ENCODE data around the gene F3. TPM values are rescaled to one million over a fixed set of nuclear protein-coding genes. Genes with fewer than 3 reads are reported as not detected.

Gene F3
- total and polyA plus RNA-seq, 2 of the 13 experiments (the other 11 are each of a cell fraction or from before 2014, with no cell fraction given) = 5.8 to 9.0 TPM

DNA sequence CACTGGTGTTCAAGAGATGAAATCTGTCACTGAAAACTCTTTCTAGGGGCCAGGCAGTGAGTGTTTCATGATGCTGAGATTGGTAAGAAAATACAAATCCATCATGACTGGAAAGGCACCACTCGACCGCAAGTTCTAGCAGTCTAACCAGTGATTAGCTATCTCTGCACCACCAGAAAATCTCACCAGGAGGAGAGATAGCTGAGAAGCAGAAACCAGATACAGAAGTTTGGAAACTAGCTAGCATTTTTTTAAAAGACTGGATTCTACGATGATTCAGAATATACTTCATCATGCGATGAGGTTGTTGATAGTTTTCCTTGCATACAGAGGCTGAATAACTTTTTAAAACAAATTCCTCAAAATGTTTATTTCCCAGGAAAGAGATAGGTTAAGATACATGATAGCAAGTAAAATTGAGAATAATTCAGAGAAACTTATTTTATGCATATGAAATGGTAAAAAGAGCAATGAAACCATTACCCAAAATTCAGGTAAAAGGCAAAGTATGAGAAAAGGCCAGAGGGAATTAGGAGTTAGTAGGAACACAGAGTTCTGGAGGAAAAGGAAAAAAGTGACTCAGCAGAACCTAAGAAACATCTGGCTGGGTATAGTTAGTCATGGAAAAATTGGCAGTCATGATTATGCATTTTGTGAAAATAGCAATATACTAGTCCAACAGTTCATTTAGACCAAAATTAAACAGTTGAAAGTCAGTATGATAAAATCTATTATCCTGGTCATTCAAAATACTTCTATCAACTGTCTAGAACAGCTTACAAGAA lies 3.3 kb upstream of the F3 start:
- H3K4me1 ChIP-seq (ENCODE audit: insufficient read depth, low read length) = peaks cover 44% of the 10 kb centered on the region
- CTCF ChIA-PET (ENCODE audit: low intra/inter-chr PET ratio, low total read pairs) = no interaction called here
- no peak overlapping the region for H3K4me2 ChIP-seq (ENCODE audit: low read depth, low read length)
- H3K27me3 ChIP-seq (ENCODE audit: control insufficient read depth in 1 of 2, insufficient read depth in 2 of 2, low read length in 2 of 2) = no peaks in the 10 kb centered on the region
- H3K27ac ChIP-seq (ENCODE audit: extremely low read length, insufficient read depth, low read length) = no peak overlapping the region
- intact Hi-C loops (cut with micrococcal nuclease; ENCODE audit: unreplicated experiment) = loop anchor here (5.0 kb wide), 1 partner anchor 52 kb away; no protein-coding TSS in a partner anchor
- H3K9ac ChIP-seq (ENCODE audit: insufficient read depth, low read depth, low read length) = no peak overlapping the region
- H4K20me1 ChIP-seq (ENCODE audit: insufficient read depth, low read length) = no peaks in the 10 kb centered on the region
- H3K9me3 ChIP-seq (ENCODE audit: low read length) = no peaks in the 10 kb centered on the region
- BruUV-seq (replicated peaks) = no TSS peak
- WGBS (ENCODE audit: low lambda C conversion rate) = 88% methylated on average over 4 of the region's 4 CpGs
- POLR2A ChIA-PET = no interaction called here
- ATAC-seq = no peak
- no peak for DNase-seq (ENCODE audit: low spot score)
- no peak for FAIRE-seq
- H3K4me3 ChIP-seq (replicated peaks in 1 of 3; ENCODE audit: insufficient read depth in 1 of 3, low read depth in 2 of 3, low read length in 3 of 3) = no peak overlapping the region
- in situ Hi-C loops (cut with HindIII; ENCODE audit: extremely low pct_ligation_motif_present, low pct_unique_long_range_greater_than_20kb) = loop anchor here (25.0 kb wide), 1 partner anchor 492 kb away; no protein-coding TSS in a partner anchor
- no peaks in the 10 kb centered on the region for H3K36me3 ChIP-seq (replicated peaks in 1 of 2; ENCODE audit: control insufficient read depth in 1 of 2, insufficient read depth in 2 of 2, low read length in 2 of 2)
- H3K79me2 ChIP-seq (ENCODE audit: insufficient read depth, low read length) = peaks cover 2% of the 10 kb centered on the region
- H2AFZ ChIP-seq (ENCODE audit: low read length) = no peak overlapping the region
- TF ChIP-seq ZNF772 (CRISPR knock-in tag; IDR thresholded peaks at IDR 0.05) (no peak), ZNF672 (CRISPR knock-in tag; IDR thresholded peaks at IDR 0.05) (no peak), MAFK (conservative IDR thresholded peaks at IDR 0.05 in 1 of 2, IDR thresholded peaks at IDR 0.05 in 1 of 2; ENCODE audit: low read length in 2 of 2) (peak; percentile 22 to 70; a peak in 2 of 4 replicates), NFE2L2 (IDR thresholded peaks at IDR 0.05; ENCODE audit: low read length) (peak; percentile 63; the same call in 1 of the 2 replicates), MAFF (IDR thresholded peaks at IDR 0.05; ENCODE audit: low read depth, low read length) (0 out of 2 replicates have a peak, but pooled peaks have one; percentile 56), ZNF7 (CRISPR knock-in tag; IDR thresholded peaks at IDR 0.05) (no peak), ZNF546 (CRISPR knock-in tag; conservative IDR thresholded peaks at IDR 0.05) (no peak), ZBTB21 (CRISPR knock-in tag; IDR thresholded peaks at IDR 0.05) (no peak), PAF1 (CRISPR knock-in tag; IDR thresholded peaks at IDR 0.05) (no peak), ZNF3 (CRISPR knock-in tag; IDR thresholded peaks at IDR 0.05) (no peak), NR2F2 (IDR thresholded peaks at IDR 0.05; ENCODE audit: borderline replicate concordance, low read depth) (no peak), ZBTB1 (CRISPR knock-in tag; IDR thresholded peaks at IDR 0.05; ENCODE audit: borderline replicate concordance) (no peak), TEAD2 (CRISPR knock-in tag; IDR thresholded peaks at IDR 0.05) (no peak), RBM22 (optimal IDR thresholded peaks at IDR 0.05; ENCODE audit: low read length) (no peak), STAG1 (CRISPR knock-in tag; IDR thresholded peaks at IDR 0.05) (no peak), KLF11 (CRISPR knock-in tag; IDR thresholded peaks at IDR 0.05) (no peak), RARG (CRISPR knock-in tag; IDR thresholded peaks at IDR 0.05; ENCODE audit: low read depth) (no peak)
- TF ChIP-seq, protein P1, sequence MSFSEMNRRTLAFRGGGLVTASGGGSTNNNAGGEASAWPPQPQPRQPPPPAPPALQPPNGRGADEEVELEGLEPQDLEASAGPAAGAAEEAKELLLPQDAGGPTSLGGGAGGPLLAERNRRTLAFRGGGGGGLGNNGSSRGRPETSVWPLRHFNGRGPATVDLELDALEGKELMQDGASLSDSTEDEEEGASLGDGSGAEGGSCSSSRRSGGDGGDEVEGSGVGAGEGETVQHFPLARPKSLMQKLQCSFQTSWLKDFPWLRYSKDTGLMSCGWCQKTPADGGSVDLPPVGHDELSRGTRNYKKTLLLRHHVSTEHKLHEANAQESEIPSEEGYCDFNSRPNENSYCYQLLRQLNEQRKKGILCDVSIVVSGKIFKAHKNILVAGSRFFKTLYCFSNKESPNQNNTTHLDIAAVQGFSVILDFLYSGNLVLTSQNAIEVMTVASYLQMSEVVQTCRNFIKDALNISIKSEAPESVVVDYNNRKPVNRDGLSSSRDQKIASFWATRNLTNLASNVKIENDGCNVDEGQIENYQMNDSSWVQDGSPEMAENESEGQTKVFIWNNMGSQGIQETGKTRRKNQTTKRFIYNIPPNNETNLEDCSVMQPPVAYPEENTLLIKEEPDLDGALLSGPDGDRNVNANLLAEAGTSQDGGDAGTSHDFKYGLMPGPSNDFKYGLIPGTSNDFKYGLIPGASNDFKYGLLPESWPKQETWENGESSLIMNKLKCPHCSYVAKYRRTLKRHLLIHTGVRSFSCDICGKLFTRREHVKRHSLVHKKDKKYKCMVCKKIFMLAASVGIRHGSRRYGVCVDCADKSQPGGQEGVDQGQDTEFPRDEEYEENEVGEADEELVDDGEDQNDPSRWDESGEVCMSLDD (CRISPR knock-in tag; IDR thresholded peaks at IDR 0.05; ENCODE audit: borderline replicate concordance) = no peak
- TF ChIP-seq, protein P2, sequence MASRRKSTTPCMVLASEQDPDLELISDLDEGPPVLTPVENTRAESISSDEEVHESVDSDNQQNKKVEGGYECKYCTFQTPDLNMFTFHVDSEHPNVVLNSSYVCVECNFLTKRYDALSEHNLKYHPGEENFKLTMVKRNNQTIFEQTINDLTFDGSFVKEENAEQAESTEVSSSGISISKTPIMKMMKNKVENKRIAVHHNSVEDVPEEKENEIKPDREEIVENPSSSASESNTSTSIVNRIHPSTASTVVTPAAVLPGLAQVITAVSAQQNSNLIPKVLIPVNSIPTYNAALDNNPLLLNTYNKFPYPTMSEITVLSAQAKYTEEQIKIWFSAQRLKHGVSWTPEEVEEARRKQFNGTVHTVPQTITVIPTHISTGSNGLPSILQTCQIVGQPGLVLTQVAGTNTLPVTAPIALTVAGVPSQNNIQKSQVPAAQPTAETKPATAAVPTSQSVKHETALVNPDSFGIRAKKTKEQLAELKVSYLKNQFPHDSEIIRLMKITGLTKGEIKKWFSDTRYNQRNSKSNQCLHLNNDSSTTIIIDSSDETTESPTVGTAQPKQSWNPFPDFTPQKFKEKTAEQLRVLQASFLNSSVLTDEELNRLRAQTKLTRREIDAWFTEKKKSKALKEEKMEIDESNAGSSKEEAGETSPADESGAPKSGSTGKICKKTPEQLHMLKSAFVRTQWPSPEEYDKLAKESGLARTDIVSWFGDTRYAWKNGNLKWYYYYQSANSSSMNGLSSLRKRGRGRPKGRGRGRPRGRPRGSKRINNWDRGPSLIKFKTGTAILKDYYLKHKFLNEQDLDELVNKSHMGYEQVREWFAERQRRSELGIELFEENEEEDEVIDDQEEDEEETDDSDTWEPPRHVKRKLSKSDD (CRISPR knock-in tag; IDR thresholded peaks at IDR 0.05; ENCODE audit: low read depth) = no peak
- TF ChIP-seq, protein P3, sequence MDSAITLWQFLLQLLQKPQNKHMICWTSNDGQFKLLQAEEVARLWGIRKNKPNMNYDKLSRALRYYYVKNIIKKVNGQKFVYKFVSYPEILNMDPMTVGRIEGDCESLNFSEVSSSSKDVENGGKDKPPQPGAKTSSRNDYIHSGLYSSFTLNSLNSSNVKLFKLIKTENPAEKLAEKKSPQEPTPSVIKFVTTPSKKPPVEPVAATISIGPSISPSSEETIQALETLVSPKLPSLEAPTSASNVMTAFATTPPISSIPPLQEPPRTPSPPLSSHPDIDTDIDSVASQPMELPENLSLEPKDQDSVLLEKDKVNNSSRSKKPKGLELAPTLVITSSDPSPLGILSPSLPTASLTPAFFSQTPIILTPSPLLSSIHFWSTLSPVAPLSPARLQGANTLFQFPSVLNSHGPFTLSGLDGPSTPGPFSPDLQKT (CRISPR knock-in tag; IDR thresholded peaks at IDR 0.05; ENCODE audit: borderline replicate concordance) = no peak
